ENCODE results near the gene RAET1E. TPM values are rescaled to one million over a fixed set of nuclear protein-coding genes. Genes with fewer than 3 reads are reported as not detected.

The RAET1E gene
- total RNA-seq, 1 donor from 2014 or later: not detected

DNA sequence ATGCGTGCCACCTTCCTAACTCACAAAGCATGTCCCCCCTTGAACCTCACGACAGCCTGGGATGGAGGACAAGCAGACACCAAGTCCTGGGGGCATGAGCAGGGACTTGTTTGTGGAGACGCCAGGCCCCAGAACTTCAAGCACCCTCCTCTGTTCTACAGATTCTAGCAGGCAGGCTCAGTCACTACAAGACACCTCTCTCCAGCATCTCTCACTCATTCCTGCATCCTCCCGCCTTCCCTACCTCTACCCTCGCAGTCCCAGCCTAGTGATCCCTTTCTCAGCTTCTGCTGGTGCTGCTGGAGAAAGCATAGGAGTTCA lies 37.4 kb downstream of the RAET1E start:
- Mint-ChIP-seq H3K4me3 (peak overlapping the region; percentile 85), H3K36me3 (peaks cover 10% of the 10 kb centered on the region), H3K27ac (peak overlapping the region; percentile 91), H3K27me3 (no peaks in the 10 kb centered on the region), H3K4me1 (ENCODE audit: unreplicated experiment) (peaks cover 47% of the 10 kb centered on the region), H3K9me3 (no peaks in the 10 kb centered on the region)
- no peak for DNase-seq (ENCODE audit: extremely low spot score, unreplicated experiment)
- TF ChIP-seq, protein P1, sequence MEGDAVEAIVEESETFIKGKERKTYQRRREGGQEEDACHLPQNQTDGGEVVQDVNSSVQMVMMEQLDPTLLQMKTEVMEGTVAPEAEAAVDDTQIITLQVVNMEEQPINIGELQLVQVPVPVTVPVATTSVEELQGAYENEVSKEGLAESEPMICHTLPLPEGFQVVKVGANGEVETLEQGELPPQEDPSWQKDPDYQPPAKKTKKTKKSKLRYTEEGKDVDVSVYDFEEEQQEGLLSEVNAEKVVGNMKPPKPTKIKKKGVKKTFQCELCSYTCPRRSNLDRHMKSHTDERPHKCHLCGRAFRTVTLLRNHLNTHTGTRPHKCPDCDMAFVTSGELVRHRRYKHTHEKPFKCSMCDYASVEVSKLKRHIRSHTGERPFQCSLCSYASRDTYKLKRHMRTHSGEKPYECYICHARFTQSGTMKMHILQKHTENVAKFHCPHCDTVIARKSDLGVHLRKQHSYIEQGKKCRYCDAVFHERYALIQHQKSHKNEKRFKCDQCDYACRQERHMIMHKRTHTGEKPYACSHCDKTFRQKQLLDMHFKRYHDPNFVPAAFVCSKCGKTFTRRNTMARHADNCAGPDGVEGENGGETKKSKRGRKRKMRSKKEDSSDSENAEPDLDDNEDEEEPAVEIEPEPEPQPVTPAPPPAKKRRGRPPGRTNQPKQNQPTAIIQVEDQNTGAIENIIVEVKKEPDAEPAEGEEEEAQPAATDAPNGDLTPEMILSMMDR (conservative IDR thresholded peaks at IDR 0.05): no peak

DNA sequence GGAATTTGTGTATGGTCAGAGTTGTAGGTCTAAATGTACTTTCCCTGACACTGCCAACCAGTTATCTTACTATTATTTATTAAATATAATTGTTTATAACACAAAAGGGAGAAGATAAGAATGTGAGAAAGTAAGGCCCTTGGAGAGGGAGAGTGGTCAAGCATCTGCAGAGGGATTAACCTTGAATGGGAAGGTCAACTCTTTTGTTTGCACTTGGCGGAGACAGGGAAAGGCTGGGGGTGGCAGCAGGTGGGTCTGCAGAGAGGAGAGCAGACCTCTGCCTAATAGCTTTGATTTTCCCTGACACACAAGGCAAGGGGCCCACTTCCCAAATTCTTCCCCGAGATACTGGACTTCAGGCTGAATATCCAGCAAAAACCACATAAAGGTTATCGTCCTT lies 38.0 kb downstream of the RAET1E start:
- Mint-ChIP-seq H3K36me3 (peaks cover 10% of the 10 kb centered on the region), H3K27me3 (no peaks in the 10 kb centered on the region), H3K27ac (peak overlapping the region; percentile 64), H3K4me1 (ENCODE audit: unreplicated experiment) (peaks cover 49% of the 10 kb centered on the region), H3K9me3 (no peaks in the 10 kb centered on the region), H3K4me3 (no peak overlapping the region)
- no peak for DNase-seq (ENCODE audit: extremely low spot score, unreplicated experiment)
- TF ChIP-seq, protein P1 (conservative IDR thresholded peaks at IDR 0.05): no peak

DNA sequence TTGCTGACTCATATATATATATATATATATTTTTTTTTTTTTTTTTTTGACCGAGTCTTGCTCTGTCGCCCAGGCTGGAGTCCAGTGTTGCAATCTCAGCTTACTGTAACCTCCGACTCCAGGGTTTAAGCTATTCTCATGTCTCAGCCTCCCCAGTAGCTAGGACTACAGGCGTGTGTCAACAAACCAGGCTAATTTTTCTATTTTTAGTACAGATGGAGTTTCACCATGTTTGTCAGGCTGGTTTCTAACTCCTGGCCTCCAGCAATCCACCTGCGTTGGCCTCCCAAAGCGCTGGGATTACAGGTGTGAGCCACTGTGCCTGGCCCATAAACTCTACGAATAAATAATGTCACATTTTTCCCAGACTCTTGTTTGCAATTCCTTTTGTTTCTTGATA lies 38.5 kb downstream of the RAET1E start:
- TF ChIP-seq, protein P1 (conservative IDR thresholded peaks at IDR 0.05): no peak
- no peaks in the 10 kb centered on the region for H3K9me3 Mint-ChIP-seq
- H3K36me3 Mint-ChIP-seq: peaks cover 10% of the 10 kb centered on the region
- peak overlapping the region; percentile 64 for H3K27ac Mint-ChIP-seq
- no peaks in the 10 kb centered on the region for H3K27me3 Mint-ChIP-seq
- DNase-seq (ENCODE audit: extremely low spot score, unreplicated experiment): no peak
- peak overlapping the region; percentile 49 for H3K4me3 Mint-ChIP-seq
- H3K4me1 Mint-ChIP-seq (ENCODE audit: unreplicated experiment): peaks cover 53% of the 10 kb centered on the region

DNA sequence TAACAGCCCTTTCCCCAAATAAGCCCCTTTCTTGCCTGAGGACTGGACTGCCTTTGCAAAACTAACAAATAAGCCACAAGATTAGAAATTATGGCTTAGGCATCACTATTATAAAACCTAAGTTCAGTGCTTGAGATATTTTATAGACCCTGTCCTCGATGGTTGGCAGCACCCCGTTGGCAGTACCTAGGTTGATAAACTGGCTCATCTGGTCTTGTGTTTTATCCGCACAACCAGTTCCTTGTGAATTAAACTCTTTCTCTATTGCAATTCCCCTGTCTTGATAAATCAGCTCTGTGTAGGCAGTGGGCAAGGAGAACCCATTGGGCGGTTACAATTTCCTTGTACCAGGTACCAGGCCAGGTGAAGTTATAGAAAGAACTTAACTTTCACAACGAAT lies 40.4 kb downstream of the RAET1E start:
- H3K4me3 Mint-ChIP-seq: no peak overlapping the region
- no peaks in the 10 kb centered on the region for H3K9me3 Mint-ChIP-seq
- peaks cover 48% of the 10 kb centered on the region for H3K4me1 Mint-ChIP-seq (ENCODE audit: unreplicated experiment)

DNA sequence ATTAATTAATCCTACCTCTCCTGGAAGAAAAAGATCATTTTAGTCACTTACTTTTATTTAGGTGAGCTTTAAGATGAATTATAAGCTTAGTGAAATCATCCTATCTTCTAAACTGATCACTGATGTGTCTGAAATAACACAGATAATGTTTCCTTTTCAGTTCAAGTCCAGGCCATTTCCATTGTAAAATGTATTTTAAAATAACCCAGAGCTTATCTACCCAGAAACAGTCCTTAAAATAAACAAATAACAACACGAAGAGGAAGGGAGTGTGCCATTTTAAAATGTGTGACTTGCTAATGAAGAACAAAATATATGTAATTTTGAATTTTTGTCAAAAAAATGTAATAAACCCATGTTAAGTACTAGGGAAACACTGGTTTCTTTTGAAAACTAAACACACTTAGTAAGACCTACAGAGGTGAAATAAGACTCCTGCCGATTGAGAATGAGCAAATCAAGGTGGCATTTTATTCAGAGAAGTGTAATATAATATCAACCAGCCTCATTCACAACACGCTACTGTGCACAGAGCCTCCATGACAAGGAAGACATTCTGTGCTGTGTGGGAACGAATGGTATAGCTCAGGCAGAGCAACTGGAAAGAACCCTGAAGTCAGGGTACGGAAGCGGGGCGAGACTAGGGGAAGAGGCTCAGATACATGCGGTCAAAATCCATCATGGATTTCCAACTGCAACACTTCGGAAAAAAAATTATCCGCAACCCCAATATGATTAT lies 41.5 kb downstream of the RAET1E start:
- H3K4me1 Mint-ChIP-seq (ENCODE audit: unreplicated experiment): peaks cover 38% of the 10 kb centered on the region
- H3K27me3 Mint-ChIP-seq: no peaks in the 10 kb centered on the region
- TF ChIP-seq, protein P1 (conservative IDR thresholded peaks at IDR 0.05): no peak
- H3K27ac Mint-ChIP-seq: peak overlapping the region; percentile 99
- DNase-seq (ENCODE audit: extremely low spot score, unreplicated experiment): no peak
- H3K4me3 Mint-ChIP-seq: no peak overlapping the region
- H3K36me3 Mint-ChIP-seq: peaks cover 12% of the 10 kb centered on the region
- H3K9me3 Mint-ChIP-seq: no peaks in the 10 kb centered on the region

More for the DNA sequence above, 40.4 kb downstream of the RAET1E start:
- peak overlapping the region; percentile 40 for H3K27ac Mint-ChIP-seq
- no peaks in the 10 kb centered on the region for H3K27me3 Mint-ChIP-seq
- DNase-seq (ENCODE audit: extremely low spot score, unreplicated experiment): no peak
- TF ChIP-seq, protein P1 (conservative IDR thresholded peaks at IDR 0.05): no peak
- peaks cover 10% of the 10 kb centered on the region for H3K36me3 Mint-ChIP-seq
